Panc1 (cell line): ENCODE data around the gene PPARG.

ENCODE experiments used
- CTCF ChIP-seq: fragments of 450-650 bp; IDR thresholded peaks from 2 replicates; pipeline ENCODE4 v1.5.1; 2017; ENCODE audit warnings: mild to moderate bottlenecking
- POLR2AphosphoS5 ChIP-seq: IDR thresholded peaks from 2 replicates; pipeline ENCODE4 v1.6.1; 2012; ENCODE audit warnings: mild to moderate bottlenecking, low read depth, low read length, moderate library complexity
- REST ChIP-seq, 2 experiments: IDR thresholded peaks; 2 replicates each; pipeline ENCODE4 v1.6.1; 2011 to 2012; ENCODE audit warnings: low read depth in 2 of 2, control low read depth in 1 of 2, low read length in 1 of 2, mild to moderate bottlenecking in 1 of 2, moderate library complexity in 1 of 2; ENCODE audit not compliant: insufficient read depth in 1 of 2
- TCF7L2 ChIP-seq: IDR thresholded peaks from 2 replicates; pipeline ENCODE4 v1.6.1; 2011; ENCODE audit warnings: mild to moderate bottlenecking, low read depth, low read length, inconsistent platforms

- TF ChIP-seq POLR2AphosphoS5 (no peak), CTCF (no peak), REST (IDR thresholded peaks at IDR 0.05; ENCODE audit: insufficient read depth in 1 of 2, low read depth in 2 of 2, low read length in 1 of 2) (no peak), TCF7L2 (no peak)
Measured at GRCh38 chr3:12462159-12462947, 173.5 kb downstream of the PPARG start.
